GM21381 (cell line): ENCODE measurements around the gene ITGB3.

Experiments
- ATAC-seq: cut with Tn5 transposase; IDR thresholded peaks from one replicate; pipeline ENCODE4 v1.9.1; 2021; ENCODE audit warnings: mild to moderate bottlenecking, moderate library complexity; ENCODE audit not compliant: unreplicated experiment

The ITGB3 gene

GRCh38 chr17:47325176-47325575 lies 71.5 kb downstream of the ITGB3 start:
- ATAC-seq: no peak

GRCh38 chr17:47330548-47330947 lies 76.9 kb downstream of the ITGB3 start:
- no peak for ATAC-seq

GRCh38 chr17:47332287-47332686 lies 78.7 kb downstream of the ITGB3 start:
- no peak for ATAC-seq

- ATAC-seq: no peak
Observed at GRCh38 chr17:47335101-47335936, 81.7 kb downstream of the ITGB3 start.

- ATAC-seq: no peak
Observed at GRCh38 chr17:47338026-47338425, 84.4 kb downstream of the ITGB3 start.

- ATAC-seq: no peak
Observed at GRCh38 chr17:47352848-47353247, 99.2 kb downstream of the ITGB3 start.

GRCh38 chr17:47358652-47359051 lies 105.0 kb downstream of the ITGB3 start:
- no peak for ATAC-seq
